NT2/D1 (cell line): ENCODE measurements around the gene CYTL1.

Source experiments
- YY1 ChIP-seq: IDR thresholded peaks from 2 replicates; pipeline ENCODE4 v1.6.1; 2011; ENCODE audit not compliant: insufficient read length, insufficient read depth
- ZNF274 ChIP-seq: IDR thresholded peaks from 2 replicates; pipeline ENCODE4 v1.6.1; 2011; ENCODE audit warnings: mild to moderate bottlenecking, low read depth, low read length

- no peak for TF ChIP-seq YY1
- no peak for TF ChIP-seq ZNF274
These were observed 9.2 kb upstream of the CYTL1 start for GRCh38 chr4:5028480-5028879.
